Effector memory CD4-positive, alpha-beta T cell (primary cell): ENCODE data around the gene STK32C.

Source experiments
- DNase-seq, 3 donors: peaks; one replicate each; pipeline ENCODE4 v3.0.0-alpha.2; 2020
- H3K27ac ChIP-seq: 2 replicates; pipeline ENCODE4 v1.7.0; 2013; ENCODE audit warnings: mild to moderate bottlenecking, low read length, moderate library complexity; ENCODE audit not compliant: insufficient read depth, poor library complexity, severe bottlenecking
- H3K27me3 ChIP-seq: replicated peaks from 2 replicates; pipeline ENCODE4 v1.7.0; 2013; ENCODE audit warnings: mild to moderate bottlenecking, low read length; ENCODE audit not compliant: insufficient read depth, control insufficient read depth, poor library complexity, severe bottlenecking
- H3K36me3 ChIP-seq: 2 replicates; pipeline ENCODE4 v1.7.0; 2013; ENCODE audit warnings: mild to moderate bottlenecking, low read length, moderate library complexity; ENCODE audit not compliant: control insufficient read depth, insufficient read depth
- H3K4me1 ChIP-seq: 2 replicates; pipeline ENCODE4 v1.7.0; 2013; ENCODE audit warnings: low read length, mild to moderate bottlenecking; ENCODE audit not compliant: control insufficient read depth, insufficient read depth, poor library complexity, severe bottlenecking
- H3K4me3 ChIP-seq: 2 replicates; pipeline ENCODE4 v1.7.0; 2013; ENCODE audit warnings: low read length, low read depth, mild to moderate bottlenecking; ENCODE audit not compliant: insufficient read depth, poor library complexity, severe bottlenecking
- H3K9me3 ChIP-seq: 2 replicates; pipeline ENCODE4 v1.7.0; 2013; ENCODE audit warnings: mild to moderate bottlenecking, low read length, moderate library complexity; ENCODE audit not compliant: control insufficient read depth

The STK32C gene

GRCh38 chr10:132266594-132267161 lies 41.1 kb downstream of the STK32C start:
- DNase-seq = no peak
- H3K9me3 ChIP-seq = no peaks in the 10 kb centered on the region
- no peaks in the 10 kb centered on the region for H3K27me3 ChIP-seq
- H3K4me1 ChIP-seq = peaks cover 3% of the 10 kb centered on the region
- no peaks in the 10 kb centered on the region for H3K36me3 ChIP-seq
- no peak overlapping the region for H3K4me3 ChIP-seq
- no peak overlapping the region for H3K27ac ChIP-seq

GRCh38 chr10:132265890-132266496 lies 41.8 kb downstream of the STK32C start:
- H3K27ac ChIP-seq = no peak overlapping the region

GRCh38 chr10:132264966-132265889 lies 42.5 kb downstream of the STK32C start:
- Histone ChIP-seq H3K4me1 (peaks cover 3% of the 10 kb centered on the region), H3K4me3 (no peak overlapping the region), H3K27ac (no peak overlapping the region), H3K36me3 (no peaks in the 10 kb centered on the region), H3K9me3 (no peaks in the 10 kb centered on the region), H3K27me3 (no peaks in the 10 kb centered on the region)
- DNase-seq = no peak

More at GRCh38 chr10:132265890-132266496, 41.8 kb downstream of the STK32C start:
- peaks cover 3% of the 10 kb centered on the region for H3K4me1 ChIP-seq
- H3K27me3 ChIP-seq = no peaks in the 10 kb centered on the region
- no peak for DNase-seq
- H3K4me3 ChIP-seq = no peak overlapping the region
- no peaks in the 10 kb centered on the region for H3K36me3 ChIP-seq
- no peaks in the 10 kb centered on the region for H3K9me3 ChIP-seq

GRCh38 chr10:132264306-132264950 lies 43.3 kb downstream of the STK32C start:
- Histone ChIP-seq H3K36me3 (no peaks in the 10 kb centered on the region), H3K27ac (no peak overlapping the region), H3K27me3 (no peaks in the 10 kb centered on the region), H3K9me3 (no peaks in the 10 kb centered on the region), H3K4me1 (peaks cover 3% of the 10 kb centered on the region), H3K4me3 (no peak overlapping the region)
- DNase-seq = no peak

- Histone ChIP-seq H3K27ac (no peak overlapping the region), H3K9me3 (no peaks in the 10 kb centered on the region), H3K4me1 (peaks cover 3% of the 10 kb centered on the region), H3K36me3 (no peaks in the 10 kb centered on the region), H3K4me3 (no peak overlapping the region), H3K27me3 (no peaks in the 10 kb centered on the region)
- DNase-seq = no peak
These were observed 43.9 kb downstream of the STK32C start for GRCh38 chr10:132263866-132264265.

GRCh38 chr10:132259702-132260482 lies 47.9 kb downstream of the STK32C start:
- Histone ChIP-seq H3K4me1 (no peaks in the 10 kb centered on the region), H3K4me3 (no peak overlapping the region), H3K27me3 (no peaks in the 10 kb centered on the region), H3K9me3 (no peaks in the 10 kb centered on the region), H3K27ac (no peak overlapping the region), H3K36me3 (no peaks in the 10 kb centered on the region)
- DNase-seq = no peak

GRCh38 chr10:132258423-132258822 lies 49.3 kb downstream of the STK32C start:
- H3K4me3 ChIP-seq = no peak overlapping the region
- no peaks in the 10 kb centered on the region for H3K27me3 ChIP-seq
- no peaks in the 10 kb centered on the region for H3K36me3 ChIP-seq
- no peaks in the 10 kb centered on the region for H3K9me3 ChIP-seq
- DNase-seq = no peak
- no peaks in the 10 kb centered on the region for H3K4me1 ChIP-seq
- H3K27ac ChIP-seq = no peak overlapping the region

GRCh38 chr10:132257907-132258306 lies 49.8 kb downstream of the STK32C start:
- H3K27ac ChIP-seq = no peak overlapping the region
- H3K9me3 ChIP-seq = no peaks in the 10 kb centered on the region
- no peak overlapping the region for H3K4me3 ChIP-seq
- no peaks in the 10 kb centered on the region for H3K36me3 ChIP-seq
- H3K27me3 ChIP-seq = no peaks in the 10 kb centered on the region
- DNase-seq = no peak
- H3K4me1 ChIP-seq = no peaks in the 10 kb centered on the region

- Histone ChIP-seq H3K27me3 (no peaks in the 10 kb centered on the region), H3K36me3 (no peaks in the 10 kb centered on the region), H3K4me3 (no peak overlapping the region), H3K4me1 (no peaks in the 10 kb centered on the region), H3K9me3 (no peaks in the 10 kb centered on the region), H3K27ac (no peak overlapping the region)
- DNase-seq = no peak
These were observed 50.5 kb downstream of the STK32C start for GRCh38 chr10:132257271-132257670.
